HG03108 (cell line): ENCODE results near the gene LRRK2.

ENCODE experiments used
- ATAC-seq: cut with Tn5 transposase; IDR thresholded peaks from one replicate; pipeline ENCODE4 v1.9.1; 2021; ENCODE audit warnings: moderate library complexity; ENCODE audit not compliant: unreplicated experiment

The LRRK2 gene

DNA sequence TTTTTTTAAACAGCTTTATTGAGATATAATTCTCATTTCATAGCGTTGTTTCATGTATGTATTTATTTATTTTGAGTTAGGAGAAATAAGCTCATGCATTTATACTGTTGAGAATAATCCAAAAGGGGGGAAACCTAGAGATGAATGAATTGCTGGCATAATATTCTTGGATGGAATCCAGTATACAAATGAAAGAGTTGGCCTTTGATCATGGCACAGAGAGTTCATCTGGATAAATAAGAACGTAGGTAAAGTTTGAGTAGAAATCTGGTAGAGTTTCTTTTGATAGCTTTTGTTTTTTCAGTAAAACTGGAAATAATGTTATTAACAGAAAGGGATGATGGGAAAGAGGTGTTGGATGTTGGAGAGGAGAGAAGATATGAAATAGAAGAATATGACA, 166.2 kb downstream of the LRRK2 start:
- ATAC-seq: no peak

DNA sequence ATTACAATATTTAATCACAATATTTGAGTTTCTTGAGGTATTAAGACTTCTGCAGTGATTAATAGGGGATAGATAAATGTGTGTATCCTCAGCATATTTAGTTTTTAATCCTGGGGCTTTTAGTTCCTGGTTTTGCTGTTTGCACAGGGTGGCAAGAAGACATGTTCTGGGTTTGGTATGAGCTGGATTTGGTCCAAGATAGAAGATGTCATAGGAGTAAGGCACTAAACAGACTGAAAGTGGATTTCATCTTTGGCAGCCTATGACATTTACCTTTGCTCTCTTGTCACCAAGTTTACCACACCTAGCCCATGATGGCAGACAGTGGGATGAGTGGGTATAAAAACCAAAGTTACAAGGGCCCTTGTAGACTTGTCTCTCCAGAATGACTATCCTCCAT, 168.2 kb downstream of the LRRK2 start:
- no peak for ATAC-seq

DNA sequence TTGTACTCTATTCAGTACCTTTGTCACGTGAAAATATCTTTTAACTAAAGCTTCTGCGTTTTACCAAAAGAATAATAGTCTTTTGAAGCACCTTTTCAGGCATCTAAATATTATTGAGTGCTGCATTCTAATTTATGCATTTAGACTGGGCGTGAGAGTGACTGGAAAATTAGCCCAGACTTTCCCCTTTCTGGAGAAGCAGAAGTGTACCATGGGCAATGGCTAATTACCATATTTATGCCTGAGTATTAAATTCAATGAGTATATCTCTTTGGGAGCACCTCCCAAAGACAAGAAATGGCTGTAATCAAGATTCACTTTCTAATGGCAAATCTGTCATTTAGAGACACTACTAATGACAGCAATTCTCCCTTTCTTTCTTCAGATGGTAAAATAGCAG, 174.9 kb downstream of the LRRK2 start:
- ATAC-seq: no peak

DNA sequence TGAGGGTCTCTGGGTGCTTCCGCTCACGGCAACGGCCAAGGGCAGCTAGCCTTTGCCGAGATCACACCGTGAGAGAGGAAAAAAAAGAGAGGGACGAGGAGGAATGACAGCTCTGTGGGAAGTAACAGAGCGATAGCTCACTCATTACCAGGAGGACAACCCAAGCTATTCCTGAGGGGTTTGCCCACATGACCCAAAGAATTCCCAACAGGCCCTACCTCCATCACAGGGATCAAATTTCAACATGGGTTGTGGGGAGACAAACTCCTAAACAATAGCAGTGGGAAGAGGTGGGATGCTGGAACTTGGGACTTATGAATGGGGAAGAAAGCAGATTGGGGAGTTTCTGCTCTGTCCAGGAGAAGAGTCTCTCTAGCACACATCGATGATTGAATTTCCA, 180.6 kb downstream of the LRRK2 start:
- no peak for ATAC-seq
